AG04449 (cell line): ENCODE results near the gene LDAH.

ENCODE experiments used
- CTCF ChIA-PET: fragments of 350-600 bp; formaldehyde crosslinking; extraction: SDS; loops from one replicate; lab custom pipeline; 2021; ENCODE audit warnings: antibody characterized with exemption; lab: Yijun Ruan, JAX
- POLR2A ChIA-PET: fragments of 400-600, 350-600 bp; formaldehyde crosslinking; extraction: SDS; loops from one replicate; lab custom pipeline; 2020; ENCODE audit warnings: antibody characterized with exemption, inconsistent platforms; lab: Yijun Ruan, JAX
- DNase-seq: peaks from one replicate; pipeline ENCODE4 v3.0.0-alpha.2; 2010; ENCODE audit warnings: low read depth, low spot score
- H3K4me3 ChIP-seq: 2 replicates; pipeline ENCODE4 v1.5.1; 2011; ENCODE audit warnings: low read depth, mild to moderate bottlenecking, control low read depth, low read length
- TF ChIP-seq, protein P1 (sequence below): IDR thresholded peaks from one replicate; pipeline ENCODE4 v1.5.1; 2011; ENCODE audit warnings: mild to moderate bottlenecking, moderate library complexity, low read length, control low read depth, inconsistent platforms; ENCODE audit not compliant: insufficient read depth; ENCODE audit errors: missing control alignments

Gene LDAH

DNA sequence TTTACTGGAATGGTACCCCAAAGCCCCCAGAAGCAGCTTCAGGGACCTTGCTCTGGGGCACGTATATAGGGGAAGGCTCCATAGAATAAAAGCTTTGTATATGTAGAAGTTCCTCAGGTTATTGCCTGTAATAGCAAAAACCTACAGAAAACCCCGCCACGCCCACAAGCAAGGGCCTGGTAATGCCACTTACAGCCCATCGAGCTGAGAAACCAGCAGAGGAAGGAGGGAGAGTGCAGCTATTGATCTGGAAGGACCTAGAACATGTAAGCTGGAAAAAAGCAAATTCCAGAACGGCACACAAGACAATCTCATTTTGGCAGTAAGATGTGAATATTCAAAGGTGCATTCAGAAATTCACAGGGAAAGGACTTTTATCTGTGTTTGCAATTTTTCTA is 187.8 kb downstream of the LDAH start:
- TF ChIP-seq, protein P1, sequence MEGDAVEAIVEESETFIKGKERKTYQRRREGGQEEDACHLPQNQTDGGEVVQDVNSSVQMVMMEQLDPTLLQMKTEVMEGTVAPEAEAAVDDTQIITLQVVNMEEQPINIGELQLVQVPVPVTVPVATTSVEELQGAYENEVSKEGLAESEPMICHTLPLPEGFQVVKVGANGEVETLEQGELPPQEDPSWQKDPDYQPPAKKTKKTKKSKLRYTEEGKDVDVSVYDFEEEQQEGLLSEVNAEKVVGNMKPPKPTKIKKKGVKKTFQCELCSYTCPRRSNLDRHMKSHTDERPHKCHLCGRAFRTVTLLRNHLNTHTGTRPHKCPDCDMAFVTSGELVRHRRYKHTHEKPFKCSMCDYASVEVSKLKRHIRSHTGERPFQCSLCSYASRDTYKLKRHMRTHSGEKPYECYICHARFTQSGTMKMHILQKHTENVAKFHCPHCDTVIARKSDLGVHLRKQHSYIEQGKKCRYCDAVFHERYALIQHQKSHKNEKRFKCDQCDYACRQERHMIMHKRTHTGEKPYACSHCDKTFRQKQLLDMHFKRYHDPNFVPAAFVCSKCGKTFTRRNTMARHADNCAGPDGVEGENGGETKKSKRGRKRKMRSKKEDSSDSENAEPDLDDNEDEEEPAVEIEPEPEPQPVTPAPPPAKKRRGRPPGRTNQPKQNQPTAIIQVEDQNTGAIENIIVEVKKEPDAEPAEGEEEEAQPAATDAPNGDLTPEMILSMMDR: no peak
- CTCF ChIA-PET: interaction anchor here (0.5 to 17.0 kb wide), 40 partner anchors 8 to 498 kb away, joined by 3 to 394 read pairs (median 6); partner anchors contain the start of genes HS1BP3 and RHOB
- no peak overlapping the region for H3K4me3 ChIP-seq
- POLR2A ChIA-PET: interaction anchor here (1.7 to 8.0 kb wide), 2 partner anchors 187 to 191 kb away, joined by 5 to 107 read pairs; partner anchors contain the start of gene RHOB
- no peak for DNase-seq

DNA sequence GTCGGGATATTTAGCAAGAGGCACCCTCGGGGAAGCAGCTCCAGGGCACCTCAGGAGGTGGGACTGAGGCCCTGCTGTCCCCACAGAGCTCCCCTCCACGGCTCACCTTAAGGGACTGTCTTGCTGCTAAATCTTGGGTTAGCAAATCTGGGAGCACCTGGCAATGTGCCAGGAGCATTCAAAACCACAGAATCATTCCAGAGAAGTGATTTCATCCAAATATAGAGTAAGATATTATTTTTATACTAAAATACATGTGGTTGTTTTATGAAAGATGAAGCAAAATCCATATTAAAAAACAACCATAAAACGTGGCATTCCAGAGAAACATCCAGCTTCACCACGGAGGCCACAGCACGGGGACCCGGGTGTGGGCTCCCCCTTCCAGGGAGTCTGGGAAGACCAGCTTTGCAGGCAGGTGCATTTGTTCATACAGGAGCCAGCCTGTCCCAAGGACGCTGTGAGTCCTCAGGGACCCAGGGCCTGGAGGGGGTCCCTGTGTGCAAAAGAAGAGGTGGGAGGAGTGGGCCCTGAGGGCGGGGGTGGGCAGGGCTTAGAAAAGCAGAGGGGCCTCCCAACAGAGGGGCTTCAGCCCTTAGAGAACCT is 188.3 kb downstream of the LDAH start:
- no peak for DNase-seq
- TF ChIP-seq, protein P1: no peak
- ChIA-PET CTCF (interaction anchor here (0.5 to 17.0 kb wide), 40 partner anchors 8 to 498 kb away, joined by 3 to 394 read pairs (median 6); partner anchors contain the start of genes HS1BP3 and RHOB), POLR2A (interaction anchor here (1.7 to 8.0 kb wide), 2 partner anchors 187 to 191 kb away, joined by 5 to 107 read pairs; partner anchors contain the start of gene RHOB)
- no peak overlapping the region for H3K4me3 ChIP-seq
